IMR-90 (cell line): Measurements from ENCODE around the gene UAP1. TPM values are rescaled to one million over a fixed set of nuclear protein-coding genes. Genes with fewer than 3 reads are reported as not detected.
A peak's percentile ranks its signal among the peaks of the same experiment; 100 is the strongest.

Source experiments
- ATAC-seq: fragments of 200-7000 bp; cut with Tn5 transposase; 2 replicates; pipeline ENCODE4 v1.9.1; 2020; ENCODE audit warnings: low read depth, mild to moderate bottlenecking, moderate library complexity
- BruUV-seq: library from RNA; stranded (reverse); fragments of 400-500 nt; replicated peaks from 2 replicates; lab custom pipeline; 2021; lab: Mats Ljungman, UMichigan
- CTCF ChIA-PET: fragments of 300-600 bp; formaldehyde crosslinking; extraction: SDS; loops from one replicate; lab custom pipeline; 2021; ENCODE audit warnings: antibody characterized with exemption; lab: Yijun Ruan, JAX
- POLR2A ChIA-PET: fragments of 300-600 bp; sonication (Branson Sonifier 250); formaldehyde crosslinking; loops from one replicate; lab custom pipeline; 2022; ENCODE audit warnings: antibody characterized with exemption; ENCODE audit not compliant: unreplicated experiment; lab: Charles Lee
- DNase-seq: peaks from one replicate; pipeline ENCODE4 v3.0.0; 2013
- H2AFZ ChIP-seq: replicated peaks from 2 replicates; pipeline ENCODE3; 2013; ENCODE audit warnings: low read length, mild to moderate bottlenecking; ENCODE audit not compliant: poor library complexity
- H2AK5ac ChIP-seq: 2 replicates; pipeline ENCODE4 v1.6.1; 2013; ENCODE audit warnings: low read depth, low read length, inconsistent platforms
- H2AK9ac ChIP-seq: replicated peaks from 2 replicates; pipeline ENCODE3; 2013; ENCODE audit warnings: mild to moderate bottlenecking, low read depth, low read length, moderate library complexity; ENCODE audit not compliant: poor library complexity
- H2BK120ac ChIP-seq: 2 replicates; pipeline ENCODE4 v1.6.1; 2013; ENCODE audit warnings: low read depth, low read length, inconsistent platforms
- H2BK15ac ChIP-seq: 3 replicates; pipeline ENCODE4 v1.6.1; 2013; ENCODE audit warnings: low read depth, low read length, inconsistent platforms
- H2BK20ac ChIP-seq: 2 replicates; pipeline ENCODE4 v1.6.1; 2013; ENCODE audit warnings: low read depth, mild to moderate bottlenecking, inconsistent platforms, low read length, moderate library complexity
- H2BK5ac ChIP-seq: 2 replicates; pipeline ENCODE4 v1.6.1; 2013; ENCODE audit warnings: mild to moderate bottlenecking, low read depth, low read length, inconsistent platforms; ENCODE audit not compliant: poor library complexity, severe bottlenecking
- H3K14ac ChIP-seq: replicated peaks from 2 replicates; pipeline ENCODE4 v1.6.1; 2013; ENCODE audit warnings: low read depth, low read length, inconsistent platforms
- H3K18ac ChIP-seq: 2 replicates; pipeline ENCODE4 v1.6.1; 2013; ENCODE audit warnings: low read depth, low read length, control low read depth
- H3K23ac ChIP-seq: 2 replicates; pipeline ENCODE4 v1.6.1; 2013; ENCODE audit warnings: low read depth, low read length, inconsistent platforms
- H3K27ac ChIP-seq: 2 replicates; pipeline ENCODE4 v1.5.1; 2013; ENCODE audit warnings: mild to moderate bottlenecking, control low read depth, low read length; ENCODE audit not compliant: insufficient read depth
- H3K27me3 ChIP-seq: 2 replicates; pipeline ENCODE4 v1.6.1; 2013; ENCODE audit warnings: low read length; ENCODE audit not compliant: control insufficient read depth, insufficient read depth
- H3K36me3 ChIP-seq: 2 replicates; pipeline ENCODE4 v1.6.1; 2013; ENCODE audit warnings: low read length, mixed read lengths; ENCODE audit not compliant: control insufficient read depth, insufficient read depth
- H3K4ac ChIP-seq: 2 replicates; pipeline ENCODE4 v1.6.1; 2013; ENCODE audit warnings: low read depth, low read length, inconsistent platforms
- H3K4me1 ChIP-seq: 2 replicates; pipeline ENCODE4 v1.6.1; 2013; ENCODE audit warnings: low read length, mixed read lengths; ENCODE audit not compliant: control insufficient read depth, insufficient read depth
- H3K4me2 ChIP-seq: 2 replicates; pipeline ENCODE4 v1.6.1; 2013; ENCODE audit warnings: low read depth, mild to moderate bottlenecking, control low read depth, low read length, moderate library complexity
- H3K4me3 ChIP-seq: 2 replicates; pipeline ENCODE4 v1.5.1; 2013; ENCODE audit warnings: low read depth, mild to moderate bottlenecking, control low read depth, low read length, moderate library complexity; ENCODE audit not compliant: insufficient read depth
- H3K56ac ChIP-seq: 2 replicates; pipeline ENCODE4 v1.6.1; 2013; ENCODE audit warnings: low read length, inconsistent platforms; ENCODE audit not compliant: insufficient read depth; ENCODE audit errors: extremely low read depth
- H3K79me1 ChIP-seq, 2 experiments: 2 replicates each; pipeline ENCODE4 v1.6.1; 2013; ENCODE audit warnings: low read length in 2 of 2, inconsistent platforms in 1 of 2, low read depth in 1 of 2
- H3K9ac ChIP-seq: 2 replicates; pipeline ENCODE4 v1.6.1; 2013; ENCODE audit warnings: low read depth, low read length, control low read depth
- H3K9me1 ChIP-seq: 2 replicates; pipeline ENCODE4 v1.6.1; 2013; ENCODE audit warnings: low read length, inconsistent platforms; ENCODE audit not compliant: insufficient read depth
- H3K9me3 ChIP-seq: 2 replicates; pipeline ENCODE4 v1.6.1; 2013; ENCODE audit warnings: low read length; ENCODE audit not compliant: control insufficient read depth, insufficient read depth
- H4K20me1 ChIP-seq: 2 replicates; pipeline ENCODE4 v1.6.1; 2013; ENCODE audit warnings: low read length, inconsistent platforms; ENCODE audit not compliant: insufficient read depth
- H4K5ac ChIP-seq: 2 replicates; pipeline ENCODE4 v1.6.1; 2013; ENCODE audit warnings: mild to moderate bottlenecking, low read depth, low read length, control low read depth
- H4K8ac ChIP-seq, 2 experiments: 2 replicates each; pipeline ENCODE4 v1.6.1; 2013; ENCODE audit warnings: low read depth in 2 of 2, low read length in 2 of 2, control low read depth in 1 of 2, inconsistent platforms in 1 of 2
- H4K91ac ChIP-seq: 2 replicates; pipeline ENCODE4 v1.6.1; 2013; ENCODE audit warnings: low read depth, low read length, inconsistent platforms; ENCODE audit not compliant: insufficient read depth
- BHLHE40 ChIP-seq: fragments of 150-350 bp; IDR thresholded peaks from 2 replicates; pipeline ENCODE4 v1.6.1; 2016; ENCODE audit warnings: mild to moderate bottlenecking, low read depth, low read length
- CEBPB ChIP-seq: IDR thresholded peaks from 2 replicates; pipeline ENCODE4 v1.6.1; 2012; ENCODE audit warnings: low read depth, low read length, improper control_type of control experiment
- CHD1 ChIP-seq: IDR thresholded peaks from 2 replicates; pipeline ENCODE4 v1.6.1; 2012; ENCODE audit warnings: low read depth, low read length, improper control_type of control experiment
- CTCF ChIP-seq: conservative IDR thresholded peaks from 2 replicates; pipeline ENCODE4 v1.5.1; 2012; ENCODE audit warnings: mild to moderate bottlenecking, low read depth, low read length, improper control_type of control experiment
- FOS ChIP-seq: fragments of 150-350 bp; IDR thresholded peaks from 2 replicates; pipeline ENCODE4 v1.6.1; 2016; ENCODE audit warnings: low read depth, low read length
- MAFK ChIP-seq: IDR thresholded peaks from 2 replicates; pipeline ENCODE4 v1.6.1; 2012; ENCODE audit warnings: low read depth, low read length, improper control_type of control experiment
- MAZ ChIP-seq: IDR thresholded peaks from 2 replicates; pipeline ENCODE4 v1.6.1; 2012; ENCODE audit warnings: low read depth, mild to moderate bottlenecking, low read length, improper control_type of control experiment, moderate library complexity, borderline replicate concordance
- MXI1 ChIP-seq: IDR thresholded peaks from 2 replicates; pipeline ENCODE4 v1.6.1; 2012; ENCODE audit warnings: low read depth, mild to moderate bottlenecking, low read length, moderate library complexity, borderline replicate concordance
- NFE2L2 ChIP-seq: fragments of 150-350 bp; IDR thresholded peaks from 2 replicates; pipeline ENCODE4 v1.6.1; 2016; ENCODE audit warnings: low read depth, mild to moderate bottlenecking, low read length
- POLR2A ChIP-seq: IDR thresholded peaks from 2 replicates; pipeline ENCODE4 v1.6.1; 2012; ENCODE audit warnings: mild to moderate bottlenecking, low read depth, low read length
- RAD21 ChIP-seq: IDR thresholded peaks from 2 replicates; pipeline ENCODE4 v1.6.1; 2012; ENCODE audit warnings: low read length, improper control_type of control experiment
- RCOR1 ChIP-seq: IDR thresholded peaks from 2 replicates; pipeline ENCODE4 v1.6.1; 2012; ENCODE audit warnings: mild to moderate bottlenecking, low read length, improper control_type of control experiment; ENCODE audit not compliant: insufficient replicate concordance
- RFX5 ChIP-seq: IDR thresholded peaks from 2 replicates; pipeline ENCODE4 v1.8.0; 2012; ENCODE audit warnings: low read depth, mild to moderate bottlenecking, low read length, moderate library complexity
- SMC3 ChIP-seq: fragments of 150-350 bp; IDR thresholded peaks from 2 replicates; pipeline ENCODE4 v1.6.1; 2016; ENCODE audit warnings: low read depth, mild to moderate bottlenecking, antibody characterized with exemption, low read length, moderate library complexity
- WGBS, 2 experiments: methylation state at CpG; one replicate each; pipeline versions ENCODE4 v1.1.5 to v1.1.7; 2013; ENCODE audit warnings: missing lambda C conversion rate in 2 of 2; ENCODE audit not compliant: insufficient read length in 1 of 2; ENCODE audit errors: extremely low coverage in 2 of 2; 5-methylcytosine and 5-hydroxymethylcytosine counted together
- dilution Hi-C: fragments of 300-500 bp; cut with HindIII; formaldehyde crosslinking; loops from one replicate; pipeline ENCODE4 v1.14.3; 2018; ENCODE audit warnings: low sequenced_read_pairs; ENCODE audit not compliant: unreplicated experiment
- in situ Hi-C: fragments of 300-500 bp; cut with MboI; formaldehyde crosslinking; loops from 3 replicates; pipeline ENCODE4 v1.14.3; 2019; ENCODE audit warnings: low sequenced_read_pairs, inconsistent platforms, mixed read lengths
- intact Hi-C: fragments of 100-400 bp; cut with micrococcal nuclease; formaldehyde crosslinking; loops from 2 replicates; pipeline ENCODE4 v1.10.0; 2022
- polyA plus RNA-seq, 3 experiments: library from polyadenylated mRNA; depleted of rRNA; stranded (reverse); fragments of >200 nt; gene quantifications; 2 replicates each; pipeline ENCODE4 v1.2.3, GENCODE V29; 2012; ENCODE audit warnings: low replicate concordance in 1 of 3
- total RNA-seq: library from RNA; depleted of rRNA; stranded (reverse); fragments of >200 nt; gene quantifications from 2 replicates; pipeline ENCODE4 v1.2.3, GENCODE V29; 2012
- TF ChIP-seq, protein P1 (sequence below): fragments of 150-350 bp; IDR thresholded peaks from 2 replicates; pipeline ENCODE4 v1.6.1; 2016; ENCODE audit warnings: low read depth, mild to moderate bottlenecking, low read length, moderate library complexity, borderline replicate concordance
- TF ChIP-seq, protein P2 (sequence below): fragments of 150-350 bp; IDR thresholded peaks from 2 replicates; pipeline ENCODE4 v1.6.1; 2017; ENCODE audit warnings: mild to moderate bottlenecking, antibody characterized with exemption, low read length, low read depth

Gene UAP1
- total and polyA plus RNA-seq, 2 of the 4 experiments (the other 2 are of a cell fraction), result 93.4 to 196 TPM

DNA sequence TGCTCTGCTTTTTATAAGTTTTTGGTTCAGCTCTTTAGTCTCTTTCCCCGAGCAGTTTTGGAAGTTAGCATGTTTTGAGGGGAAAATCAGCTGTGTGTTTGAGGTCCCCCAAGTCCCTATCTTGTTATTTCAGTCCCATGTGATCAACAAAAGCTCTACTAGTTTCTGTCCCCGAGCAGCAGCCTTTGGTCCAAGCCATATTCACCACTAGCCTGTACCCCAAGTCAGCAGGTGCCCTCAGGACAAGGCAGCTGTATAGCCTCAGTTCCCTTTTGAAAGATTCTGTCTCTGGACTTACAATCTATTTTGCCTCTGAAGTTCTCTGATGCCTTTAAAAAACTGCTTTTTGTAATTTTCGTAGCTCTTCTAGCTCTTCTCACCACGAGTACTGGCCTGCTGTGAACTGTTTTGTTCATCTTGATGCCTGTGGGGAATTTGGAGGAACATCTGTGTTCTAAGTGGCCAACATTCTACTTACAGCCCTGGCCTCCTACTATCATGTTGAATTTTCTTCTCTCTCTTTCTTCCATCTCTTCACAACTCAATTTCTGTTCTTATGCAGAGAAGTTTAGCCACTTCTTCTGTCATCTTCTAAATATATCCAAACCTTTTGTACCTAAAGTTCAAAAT lies 16.7 kb downstream of the UAP1 start:
- Histone ChIP-seq H3K27me3 (no peaks in the 10 kb centered on the region), H3K56ac (no peak overlapping the region), H3K4me1 (no peaks in the 10 kb centered on the region), H2BK5ac (no peak overlapping the region), H2BK15ac (no peak overlapping the region), H2AK5ac (no peak overlapping the region), H2BK120ac (no peak overlapping the region), H4K5ac (peak overlapping the region; percentile 48; the same call in 1 of the 2 replicates), H2AFZ (no peak overlapping the region), H3K4me2 (no peak overlapping the region), H3K23ac (no peak overlapping the region; the same call in 1 of the 2 replicates), H4K91ac (no peak overlapping the region), H3K36me3 (peaks cover 25% of the 10 kb centered on the region), H3K9me1 (0 out of 2 replicates have a peak, but pooled peaks cover 3% of the 10 kb centered on the region), H3K4ac (no peak overlapping the region), H3K27ac (no peak overlapping the region), H3K18ac (no peak overlapping the region), H4K8ac (no peak overlapping the region; a peak in 1 of 4 replicates), H3K9me3 (no peaks in the 10 kb centered on the region), H3K79me1 (peaks cover 24 to 41% of the 10 kb centered on the region in 2 experiments), H3K9ac (no peak overlapping the region), H2AK9ac (no peak overlapping the region), H3K4me3 (no peak overlapping the region), H4K20me1 (peaks cover 15% of the 10 kb centered on the region), H2BK20ac (no peak overlapping the region), H3K14ac (no peak overlapping the region)
- no peak for DNase-seq
- dilution Hi-C loops, result no loop called here
- WGBS, 2 experiments, result no CpG with 5 or more reads among the region's 4 CpGs
- no TSS peak for BruUV-seq
- intact Hi-C loops, result no loop called here
- no peak for TF ChIP-seq FOS
- no peak for TF ChIP-seq CTCF
- no peak for TF ChIP-seq RCOR1
- TF ChIP-seq CEBPB, result no peak
- TF ChIP-seq BHLHE40, result no peak
- TF ChIP-seq, protein P1, sequence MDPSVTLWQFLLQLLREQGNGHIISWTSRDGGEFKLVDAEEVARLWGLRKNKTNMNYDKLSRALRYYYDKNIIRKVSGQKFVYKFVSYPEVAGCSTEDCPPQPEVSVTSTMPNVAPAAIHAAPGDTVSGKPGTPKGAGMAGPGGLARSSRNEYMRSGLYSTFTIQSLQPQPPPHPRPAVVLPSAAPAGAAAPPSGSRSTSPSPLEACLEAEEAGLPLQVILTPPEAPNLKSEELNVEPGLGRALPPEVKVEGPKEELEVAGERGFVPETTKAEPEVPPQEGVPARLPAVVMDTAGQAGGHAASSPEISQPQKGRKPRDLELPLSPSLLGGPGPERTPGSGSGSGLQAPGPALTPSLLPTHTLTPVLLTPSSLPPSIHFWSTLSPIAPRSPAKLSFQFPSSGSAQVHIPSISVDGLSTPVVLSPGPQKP, result no peak
- TF ChIP-seq POLR2A, result no peak
- TF ChIP-seq, protein P2, sequence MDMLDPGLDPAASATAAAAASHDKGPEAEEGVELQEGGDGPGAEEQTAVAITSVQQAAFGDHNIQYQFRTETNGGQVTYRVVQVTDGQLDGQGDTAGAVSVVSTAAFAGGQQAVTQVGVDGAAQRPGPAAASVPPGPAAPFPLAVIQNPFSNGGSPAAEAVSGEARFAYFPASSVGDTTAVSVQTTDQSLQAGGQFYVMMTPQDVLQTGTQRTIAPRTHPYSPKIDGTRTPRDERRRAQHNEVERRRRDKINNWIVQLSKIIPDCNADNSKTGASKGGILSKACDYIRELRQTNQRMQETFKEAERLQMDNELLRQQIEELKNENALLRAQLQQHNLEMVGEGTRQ, result no peak
- no peak for TF ChIP-seq RAD21
- no peak for TF ChIP-seq NFE2L2
- no peak for TF ChIP-seq CHD1
- TF ChIP-seq MAZ, result no peak
- no peak for TF ChIP-seq SMC3
- TF ChIP-seq RFX5, result no peak
- TF ChIP-seq MAFK, result no peak
- no peak for TF ChIP-seq MXI1
- in situ Hi-C loops, result no loop called here
- no peak for ATAC-seq
- CTCF ChIA-PET, result interaction anchor here (0.7 kb wide), 1 partner anchor 72 kb away, joined by 3 read pairs; no protein-coding TSS in a partner anchor
- POLR2A ChIA-PET, result no interaction called here
